Stromal cell of bone marrow (primary cell): ENCODE measurements around the gene CFAP58.

Source experiments
- DNase-seq: peaks from one replicate; pipeline ENCODE4 v3.0.0-alpha.2; 2012; ENCODE audit warnings: low read depth

The CFAP58 gene

DNA sequence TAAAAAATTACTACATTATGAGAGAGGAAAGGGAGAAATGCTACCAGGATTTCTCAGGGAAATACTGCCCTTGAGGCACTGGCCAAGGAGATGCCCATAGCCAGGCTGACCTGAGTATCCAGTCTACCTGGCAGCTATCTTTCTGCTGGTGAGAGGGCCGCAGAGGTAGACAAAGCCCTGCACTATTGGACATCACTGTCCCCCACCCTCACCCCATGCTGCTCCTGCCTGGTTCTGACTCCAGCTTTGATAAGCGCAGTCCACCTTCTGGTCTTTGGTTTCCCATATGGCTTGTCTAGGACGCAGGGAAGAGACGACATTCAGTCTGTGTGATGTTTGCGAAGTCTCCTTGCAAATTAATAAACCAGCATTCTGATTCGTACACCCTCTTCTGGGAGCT lies 19.1 kb upstream of the CFAP58 start:
- no peak for DNase-seq

- DNase-seq, result no peak
Observed at GRCh38 chr10:104334965-104335650, 18.5 kb upstream of the CFAP58 start.

GRCh38 chr10:104336821-104337467 lies 16.7 kb upstream of the CFAP58 start:
- DNase-seq, result no peak

GRCh38 chr10:104337521-104337984 lies 16.1 kb upstream of the CFAP58 start:
- DNase-seq, result no peak

DNA sequence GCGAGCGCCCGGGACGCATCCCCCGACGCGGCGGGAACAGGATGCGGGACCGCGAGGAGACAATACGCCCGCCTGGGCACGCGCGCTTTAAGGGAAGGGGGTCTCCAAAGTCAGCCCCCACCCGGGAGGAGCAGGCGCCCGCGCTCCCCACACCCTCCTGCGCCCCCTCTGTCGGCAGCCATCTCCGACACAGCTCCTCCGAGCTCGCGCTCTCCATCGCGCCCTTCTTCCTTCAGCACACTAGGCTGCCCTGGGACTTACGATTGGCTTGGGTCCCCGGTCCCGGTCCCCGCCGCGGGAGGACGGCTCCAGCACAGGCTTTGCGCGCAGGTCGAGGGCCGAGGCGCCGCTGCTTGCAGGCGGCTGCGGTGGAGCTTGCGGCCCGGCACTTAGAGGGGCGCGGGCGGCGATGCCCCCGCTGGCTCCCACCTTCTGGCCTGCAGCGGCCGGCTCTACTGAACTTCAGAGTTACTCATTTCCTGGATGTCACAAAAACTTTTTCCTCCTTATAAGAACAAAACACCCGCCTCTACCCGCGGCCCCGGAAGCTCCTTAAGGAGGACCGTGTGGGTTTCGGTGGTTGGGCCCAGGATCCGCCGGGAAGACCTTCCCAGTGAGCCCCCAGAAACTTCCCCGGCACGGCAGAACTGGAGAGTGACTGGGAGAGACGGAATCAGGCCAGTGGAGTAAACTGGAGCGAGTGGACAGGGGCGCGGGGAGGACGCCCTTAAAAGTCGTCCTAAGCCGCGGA lies 15.5 kb upstream of the CFAP58 start, which contains the start of gene ITPRIP:
ITPRIP (minus strand) TSS at position 481 of the 751 bp plus-strand sequence. CDS start 22,414 bp downstream, outside the sequence.
- peak; percentile 81 for DNase-seq

- DNase-seq, result peak; percentile 74
Observed at GRCh38 chr10:104339469-104340110, 14.0 kb upstream of the CFAP58 start.

DNA sequence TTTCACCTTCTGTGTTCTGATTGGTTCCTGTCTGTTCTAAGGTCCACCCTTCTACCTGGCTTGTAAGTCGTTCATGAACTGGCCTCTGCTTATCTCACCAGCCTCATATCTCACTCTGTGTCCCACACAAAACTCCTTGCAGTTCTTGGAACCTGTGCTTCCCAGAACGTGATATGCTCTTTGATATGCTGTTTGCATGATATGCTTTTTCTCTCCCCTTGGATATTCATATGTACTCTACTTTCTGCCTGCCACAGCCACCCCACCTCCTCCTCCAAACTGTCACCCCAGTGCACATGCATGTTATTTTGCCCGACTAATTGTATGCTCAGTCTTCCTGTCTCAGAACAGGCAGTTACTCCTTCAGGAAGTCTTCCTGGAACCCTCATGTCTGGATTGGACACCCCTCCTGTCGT lies 13.5 kb upstream of the CFAP58 start:
- DNase-seq, result no peak

GRCh38 chr10:104340641-104341040 lies 13.0 kb upstream of the CFAP58 start:
- no peak for DNase-seq

- no peak for DNase-seq
Observed at GRCh38 chr10:104342941-104343411, 10.7 kb upstream of the CFAP58 start.

GRCh38 chr10:104344219-104344618 lies 9.4 kb upstream of the CFAP58 start:
- no peak for DNase-seq

- DNase-seq, result no peak
Observed at GRCh38 chr10:104345515-104345914, 8.1 kb upstream of the CFAP58 start.

DNA sequence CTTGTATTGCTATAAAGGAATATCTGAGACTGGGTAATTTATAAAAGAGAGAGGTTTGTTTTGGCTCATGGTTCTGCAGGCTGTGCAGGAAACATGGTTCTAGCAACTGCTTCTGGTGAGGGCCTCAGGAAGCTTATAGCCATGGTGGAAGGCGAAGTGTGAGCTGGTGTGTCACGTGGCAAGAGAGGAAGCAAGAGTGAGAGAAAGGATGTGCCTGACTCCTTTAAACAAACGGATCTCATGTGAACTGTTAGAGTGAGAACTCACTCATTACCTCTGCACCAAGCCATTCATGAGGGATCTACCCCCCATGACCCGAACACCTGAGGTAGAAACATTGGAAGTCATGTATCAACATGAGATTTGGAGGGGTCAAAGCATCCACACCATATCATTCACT lies 7.7 kb upstream of the CFAP58 start:
- DNase-seq, result no peak

DNA sequence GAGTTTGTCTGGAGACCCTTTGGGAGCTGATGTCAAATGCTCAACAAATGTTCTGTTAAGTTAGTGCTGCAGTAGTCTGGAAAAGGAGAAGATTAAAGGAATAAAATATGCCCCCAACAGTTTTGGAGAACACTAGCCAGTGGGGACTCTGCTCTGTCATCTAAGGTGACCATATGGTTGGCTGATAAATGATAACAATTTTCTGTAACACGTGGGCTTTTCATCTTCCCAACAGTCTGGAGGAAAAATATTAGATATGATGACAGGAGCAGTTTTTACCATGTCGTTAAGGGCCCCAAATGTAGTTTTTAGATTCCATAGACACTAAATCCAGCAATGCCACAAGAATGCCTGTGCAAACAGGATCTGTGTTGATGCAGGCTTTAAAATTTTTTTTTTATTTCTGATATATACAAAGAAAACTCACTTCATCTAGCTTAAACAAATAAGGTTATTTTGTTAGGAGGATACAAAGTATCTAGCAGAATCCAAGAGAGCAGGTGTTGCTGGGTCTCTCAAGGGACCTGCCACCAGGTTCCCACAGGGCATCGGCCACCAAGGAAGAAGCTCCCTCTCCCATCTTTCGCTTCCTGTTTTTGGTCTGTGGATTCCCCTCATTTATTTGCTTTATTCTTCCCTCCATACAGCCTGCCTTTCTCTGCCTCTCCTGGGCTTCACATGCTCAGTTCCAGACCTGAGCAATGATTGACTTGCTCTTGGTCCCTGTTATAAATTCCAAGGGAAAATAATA lies 6.2 kb upstream of the CFAP58 start:
- no peak for DNase-seq

- no peak for DNase-seq
Observed at GRCh38 chr10:104348601-104349000, 5.0 kb upstream of the CFAP58 start.

DNA sequence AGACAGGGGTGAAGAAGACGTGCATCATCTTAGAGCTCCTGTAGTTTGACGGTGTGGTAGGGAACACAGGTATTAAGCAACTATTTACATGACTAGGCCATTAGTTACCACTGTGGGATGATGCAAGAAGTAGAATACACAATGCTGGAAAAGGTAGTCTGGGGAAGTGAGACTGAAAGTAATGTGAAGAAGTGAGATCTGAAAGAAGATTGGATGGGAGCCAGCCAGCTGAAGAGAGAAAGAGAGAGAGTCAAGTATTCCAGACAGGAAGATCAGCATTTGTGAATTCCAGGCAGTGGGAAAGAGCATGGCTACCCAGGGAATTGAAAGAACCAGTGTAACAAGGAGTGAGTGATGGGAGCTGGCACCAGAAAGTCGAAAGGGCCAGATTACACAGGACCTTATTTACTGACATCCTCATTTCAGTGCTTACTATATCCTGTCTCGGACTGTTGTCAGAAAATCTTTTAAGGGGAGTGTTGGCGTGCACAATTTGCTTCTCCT lies 4.0 kb upstream of the CFAP58 start:
- no peak for DNase-seq

DNA sequence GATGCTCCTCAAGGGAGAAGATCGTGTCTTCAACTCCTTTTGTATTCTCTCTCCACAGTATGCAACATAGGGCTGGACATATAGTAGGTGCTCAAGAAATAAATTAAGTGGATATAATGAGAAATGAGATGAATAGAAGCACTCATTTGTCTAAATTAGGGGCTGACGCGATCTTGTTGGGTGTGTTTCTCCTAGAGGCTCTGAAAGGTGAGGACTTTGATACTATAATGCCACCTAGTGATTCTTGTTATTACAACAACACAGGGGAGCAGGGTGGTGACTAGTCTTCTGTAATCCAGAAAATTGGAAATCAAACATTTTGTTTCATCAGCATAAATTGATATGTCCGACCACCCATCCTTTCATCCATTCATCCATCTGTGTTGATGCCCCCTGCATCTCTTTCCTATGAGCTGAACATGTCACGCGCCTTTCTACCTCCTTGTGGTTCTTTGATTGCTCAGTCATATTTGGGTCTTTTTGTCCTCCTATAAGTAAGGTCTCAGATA lies 3.5 kb upstream of the CFAP58 start:
- peak; percentile 69 for DNase-seq

GRCh38 chr10:104351061-104351702 lies 2.5 kb upstream of the CFAP58 start:
- DNase-seq, result peak; percentile 90

- DNase-seq, result no peak
Observed at GRCh38 chr10:104351919-104352318, 1.7 kb upstream of the CFAP58 start.

- DNase-seq, result no peak
Observed at GRCh38 chr10:104359811-104360210, 6.2 kb downstream of the CFAP58 start.

GRCh38 chr10:104367904-104368303 lies 14.3 kb downstream of the CFAP58 start:
- DNase-seq, result no peak

DNA sequence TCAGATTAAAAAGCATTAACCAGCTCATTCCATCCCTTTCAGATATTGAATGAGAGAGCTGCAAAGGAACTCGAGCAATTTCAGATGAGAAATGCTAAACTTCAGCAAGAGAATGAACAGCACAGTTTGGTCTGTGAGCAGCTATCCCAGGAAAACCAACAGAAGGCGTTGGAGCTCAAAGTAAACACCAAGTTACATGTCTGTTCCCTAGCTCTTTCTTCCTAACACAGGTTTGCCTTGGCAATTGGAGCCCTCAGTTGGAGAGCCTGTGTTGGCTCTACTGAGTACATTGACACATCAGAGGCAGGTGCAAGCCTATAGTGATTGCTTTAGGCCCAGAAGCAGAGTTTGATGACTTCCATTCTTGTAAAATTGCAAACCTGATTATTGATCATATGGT lies 14.7 kb downstream of the CFAP58 start:
- DNase-seq, result no peak
